GM21381 (cell line): ENCODE data around the gene AP3S2.
"Not testable (repeated sequence)": the region's sequence is repeated elsewhere in the genome, so short reads cannot be mapped to it uniquely, and the experiment has no call there.

Experiments used
- ATAC-seq: cut with Tn5 transposase; IDR thresholded peaks from one replicate; pipeline ENCODE4 v1.9.1; 2021; ENCODE audit warnings: mild to moderate bottlenecking, moderate library complexity; ENCODE audit not compliant: unreplicated experiment

Gene AP3S2

GRCh38 chr15:89836267-89837133 lies 57.3 kb downstream of the AP3S2 start:
- no peak for ATAC-seq

DNA sequence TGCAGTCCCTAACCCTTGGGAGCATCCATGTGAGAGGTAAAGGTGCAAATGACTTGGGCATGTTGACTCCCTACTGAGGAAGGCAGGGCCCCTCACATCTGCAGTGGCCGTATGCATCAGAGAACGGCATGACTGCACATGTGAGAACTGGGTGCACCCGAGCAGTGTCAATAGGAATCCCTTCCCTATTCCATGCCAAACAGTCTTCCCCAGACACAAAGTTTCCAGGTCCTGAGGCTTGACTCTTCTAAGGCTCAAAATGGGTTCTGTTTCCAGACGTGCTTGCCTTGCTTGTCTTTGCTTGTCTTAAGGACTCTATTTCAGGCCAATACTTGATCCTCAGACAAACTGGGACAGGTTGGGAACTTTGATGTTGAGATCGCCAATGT lies 58.6 kb downstream of the AP3S2 start:
- ATAC-seq = no peak

GRCh38 chr15:89834465-89835175 lies 59.2 kb downstream of the AP3S2 start:
- not testable (repeated sequence) for ATAC-seq

DNA sequence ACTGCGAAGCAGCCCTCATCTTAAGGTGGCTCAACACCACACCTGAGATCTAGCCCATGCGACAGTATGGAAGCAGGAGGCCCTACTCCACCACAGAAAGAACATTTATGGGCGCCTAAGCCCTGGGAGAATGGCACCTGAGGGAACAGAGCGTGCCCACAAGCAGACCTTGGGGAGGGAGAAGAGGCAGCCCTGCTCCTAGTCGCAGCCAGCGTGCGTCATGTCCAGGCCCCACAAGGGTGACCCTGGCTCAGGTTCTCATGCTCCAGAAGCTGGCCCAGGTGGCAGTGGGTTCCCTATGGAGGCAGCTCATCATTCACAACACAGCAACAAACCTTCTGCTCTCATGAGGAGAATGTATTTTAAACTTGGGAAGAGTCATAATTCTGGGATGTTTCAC lies 59.8 kb downstream of the AP3S2 start:
- no peak for ATAC-seq

DNA sequence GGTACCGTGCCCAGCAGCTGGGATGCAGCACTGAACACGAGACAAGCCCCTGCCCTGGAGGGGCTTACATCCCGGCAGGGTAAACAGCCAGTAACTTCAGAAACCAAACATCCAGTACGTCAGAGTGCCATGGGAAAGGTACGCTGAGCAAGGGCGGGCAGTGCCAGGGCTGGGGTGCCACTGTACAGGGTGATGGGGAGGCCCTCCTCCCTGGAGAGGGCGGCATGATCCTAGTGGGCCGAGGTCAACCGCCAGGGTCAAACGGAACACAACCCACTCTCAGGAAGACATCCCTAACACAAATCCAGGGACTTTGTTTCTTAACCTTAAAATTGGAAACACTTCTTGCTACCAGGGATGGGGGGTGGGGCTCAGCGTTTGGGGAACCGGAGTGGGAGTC lies 63.2 kb downstream of the AP3S2 start:
- no peak for ATAC-seq

DNA sequence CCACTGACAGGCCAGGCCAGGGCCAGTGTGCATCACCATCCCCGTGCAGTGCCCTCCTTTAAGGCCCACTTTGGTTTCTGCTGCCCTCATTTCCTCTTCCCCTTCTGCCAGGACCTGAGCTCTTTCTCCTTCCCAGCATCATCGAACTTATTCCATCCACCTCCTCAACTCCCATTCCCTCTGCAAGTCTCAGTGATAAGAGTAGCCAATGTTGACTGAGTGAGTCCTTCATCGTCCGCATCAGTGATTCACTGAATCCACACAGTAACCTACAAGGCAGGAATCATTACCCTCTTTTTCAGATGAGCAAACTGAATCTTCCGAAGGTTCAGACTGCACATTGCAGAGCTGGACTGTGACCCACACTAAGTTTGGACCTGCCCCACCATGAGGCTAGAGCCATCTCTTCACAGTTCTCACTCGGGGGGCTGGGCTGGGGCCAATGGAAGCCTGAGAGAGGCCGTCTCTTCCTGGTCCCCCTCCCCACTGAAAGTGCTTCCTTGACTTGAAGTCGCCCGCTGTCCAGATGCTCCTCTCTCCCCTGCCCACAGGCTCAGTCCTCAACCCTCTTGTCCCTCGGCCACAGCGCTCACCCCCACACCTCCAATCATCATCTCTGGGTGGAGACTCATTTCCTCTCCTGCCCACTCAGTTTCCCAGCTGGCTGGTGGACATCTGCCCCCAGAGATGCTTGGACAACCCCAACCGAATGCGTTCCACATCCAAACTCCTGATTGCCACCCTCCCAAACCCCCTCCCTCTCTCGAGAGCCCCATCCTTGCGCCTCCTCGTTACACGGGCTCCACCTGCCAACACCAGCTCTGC lies 64.0 kb downstream of the AP3S2 start:
- no peak for ATAC-seq

DNA sequence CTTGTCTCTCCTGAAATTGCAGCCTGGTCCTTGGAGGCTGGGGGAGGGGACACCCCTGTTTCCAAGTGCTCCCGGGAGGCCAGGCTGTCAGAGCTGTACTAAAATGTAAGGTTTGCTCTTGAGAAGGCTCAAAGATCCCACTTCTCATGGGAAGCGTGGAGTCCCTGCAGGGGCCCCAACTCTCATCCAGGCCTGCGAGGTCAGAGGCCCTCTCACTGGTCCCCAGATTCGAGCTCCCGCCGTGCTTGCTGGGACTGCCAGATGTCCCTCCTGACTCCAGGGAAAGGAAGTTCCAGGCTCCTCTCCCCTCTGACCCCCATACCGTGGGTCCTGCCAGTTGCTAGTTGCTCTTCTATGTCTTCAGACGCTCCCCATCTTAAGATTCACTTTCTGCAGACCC lies 64.6 kb downstream of the AP3S2 start:
- no peak for ATAC-seq

GRCh38 chr15:89828281-89829145 lies 65.3 kb downstream of the AP3S2 start:
- no peak for ATAC-seq

GRCh38 chr15:89827829-89828228 lies 66.0 kb downstream of the AP3S2 start:
- no peak for ATAC-seq

DNA sequence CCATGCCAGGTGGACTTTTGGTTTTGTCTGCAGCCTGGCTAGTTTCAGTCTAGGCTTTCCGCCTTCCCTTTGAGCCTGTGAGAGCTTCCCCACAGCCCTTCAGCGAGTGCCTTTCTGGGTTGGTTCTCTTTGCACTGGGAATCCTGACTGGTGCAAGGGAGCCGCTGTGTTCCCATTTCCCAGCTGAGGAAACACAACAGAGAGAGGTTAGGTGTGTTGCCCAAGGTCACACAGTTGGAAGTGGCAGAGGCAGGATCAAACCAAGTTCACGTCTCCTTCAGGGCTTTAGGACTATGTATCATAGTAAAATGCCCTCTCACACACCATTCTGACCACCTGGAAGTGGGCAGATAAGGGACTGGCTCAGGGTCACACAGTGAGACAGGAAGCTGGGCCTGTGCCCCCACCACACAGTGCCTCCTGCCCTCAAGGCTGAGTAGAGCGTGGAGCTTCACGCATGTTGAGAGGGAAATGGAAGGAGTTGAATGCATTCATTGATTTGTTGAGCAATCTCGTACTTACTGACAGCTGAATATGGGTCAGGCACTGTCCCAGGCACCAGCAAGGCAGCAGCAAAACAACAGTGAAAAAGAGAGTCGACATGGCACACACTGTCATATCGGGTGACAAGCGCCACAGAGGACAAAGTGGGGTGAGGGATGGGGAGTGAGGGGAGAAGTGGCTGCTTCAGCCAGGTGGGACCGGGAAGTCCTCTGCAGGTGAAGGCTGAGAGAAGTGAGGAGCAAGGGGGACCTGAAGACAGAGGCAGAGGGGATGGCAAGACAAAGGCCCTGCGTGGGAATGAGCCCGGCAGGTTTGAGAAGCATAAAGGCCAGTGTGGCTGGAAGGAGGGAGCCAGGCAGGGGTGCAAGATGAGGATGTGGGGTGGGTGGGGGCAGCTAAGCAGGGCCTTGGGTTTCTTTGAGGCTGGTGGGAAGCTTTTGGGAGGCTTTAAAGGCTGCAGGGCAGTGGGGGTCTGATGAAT lies 66.8 kb downstream of the AP3S2 start:
- ATAC-seq = no peak

- ATAC-seq = no peak
These were observed 68.4 kb downstream of the AP3S2 start for GRCh38 chr15:89825271-89825940.

DNA sequence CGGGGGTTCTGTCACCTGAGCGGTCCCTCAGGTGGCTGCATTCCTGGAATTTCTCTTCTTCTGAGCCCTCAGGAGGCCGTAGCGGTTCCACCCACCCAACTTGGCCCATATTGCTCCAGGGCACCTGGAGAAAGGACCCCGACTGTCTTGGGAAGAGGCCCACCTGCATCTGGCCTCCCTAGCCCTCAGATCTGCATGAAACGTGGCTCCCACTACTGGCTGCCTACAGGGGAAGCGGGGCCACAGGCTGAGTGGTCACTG lies 69.3 kb downstream of the AP3S2 start:
- ATAC-seq = no peak

GRCh38 chr15:89823836-89824606 lies 69.8 kb downstream of the AP3S2 start:
- no peak for ATAC-seq

DNA sequence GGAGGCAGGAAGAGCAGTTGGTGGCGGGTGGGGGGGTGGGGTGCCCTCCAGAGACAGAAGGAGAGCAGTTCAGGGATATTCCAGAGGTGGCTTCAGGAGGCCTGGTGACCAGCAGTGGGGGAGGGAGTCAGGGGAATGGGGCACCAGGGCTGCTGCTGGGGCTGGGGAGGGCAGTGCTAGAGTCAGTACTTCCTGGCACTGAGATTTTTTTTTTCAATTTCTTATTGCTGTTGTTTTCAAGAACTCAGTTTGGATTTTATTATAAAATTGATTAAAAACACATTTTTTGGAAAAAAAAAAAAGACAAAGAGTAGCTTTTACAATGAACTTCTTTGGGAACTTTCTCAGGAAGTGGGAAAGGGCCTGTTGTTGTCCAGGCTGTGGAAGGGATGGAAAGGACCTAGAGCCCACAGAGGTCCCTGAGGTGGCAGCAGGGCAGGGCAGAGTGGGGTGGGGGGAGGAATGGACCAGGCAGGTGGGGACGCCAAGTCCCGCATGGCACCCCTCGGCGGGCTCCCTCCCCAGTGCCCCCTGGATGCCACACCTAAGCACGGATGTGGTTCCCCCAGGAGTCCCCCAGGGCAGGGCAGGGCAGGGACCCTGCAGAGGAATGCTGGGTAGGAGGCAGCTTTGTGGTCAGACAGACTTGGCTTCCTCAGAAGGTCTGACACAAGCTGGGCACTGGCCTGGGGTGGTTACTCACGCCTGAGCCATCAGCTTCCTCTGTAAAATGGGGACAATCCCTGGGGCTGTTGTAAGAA lies 70.7 kb downstream of the AP3S2 start:
- ATAC-seq = no peak

- ATAC-seq = no peak
These were observed 71.2 kb downstream of the AP3S2 start for GRCh38 chr15:89822611-89822950.

DNA sequence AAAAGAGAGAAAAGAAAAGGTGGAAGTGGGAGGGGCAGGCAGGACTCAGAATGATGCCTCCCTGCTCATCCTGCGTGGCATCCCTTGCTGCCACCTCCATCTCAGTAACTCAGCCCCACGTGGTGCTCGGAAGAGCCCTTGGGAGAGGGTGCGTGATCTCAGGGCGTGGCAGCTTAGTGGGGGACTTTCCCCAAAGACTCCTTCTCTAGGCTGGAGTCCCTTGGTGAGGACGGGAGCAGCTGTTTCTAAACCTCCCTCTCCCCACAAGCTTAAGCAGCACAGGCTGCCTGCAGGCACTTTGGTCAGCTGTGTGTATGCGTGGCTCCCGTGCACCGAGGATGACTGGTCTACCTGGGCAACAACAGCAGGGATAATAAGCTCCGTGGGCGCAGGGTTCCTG lies 71.8 kb downstream of the AP3S2 start:
- no peak for ATAC-seq

DNA sequence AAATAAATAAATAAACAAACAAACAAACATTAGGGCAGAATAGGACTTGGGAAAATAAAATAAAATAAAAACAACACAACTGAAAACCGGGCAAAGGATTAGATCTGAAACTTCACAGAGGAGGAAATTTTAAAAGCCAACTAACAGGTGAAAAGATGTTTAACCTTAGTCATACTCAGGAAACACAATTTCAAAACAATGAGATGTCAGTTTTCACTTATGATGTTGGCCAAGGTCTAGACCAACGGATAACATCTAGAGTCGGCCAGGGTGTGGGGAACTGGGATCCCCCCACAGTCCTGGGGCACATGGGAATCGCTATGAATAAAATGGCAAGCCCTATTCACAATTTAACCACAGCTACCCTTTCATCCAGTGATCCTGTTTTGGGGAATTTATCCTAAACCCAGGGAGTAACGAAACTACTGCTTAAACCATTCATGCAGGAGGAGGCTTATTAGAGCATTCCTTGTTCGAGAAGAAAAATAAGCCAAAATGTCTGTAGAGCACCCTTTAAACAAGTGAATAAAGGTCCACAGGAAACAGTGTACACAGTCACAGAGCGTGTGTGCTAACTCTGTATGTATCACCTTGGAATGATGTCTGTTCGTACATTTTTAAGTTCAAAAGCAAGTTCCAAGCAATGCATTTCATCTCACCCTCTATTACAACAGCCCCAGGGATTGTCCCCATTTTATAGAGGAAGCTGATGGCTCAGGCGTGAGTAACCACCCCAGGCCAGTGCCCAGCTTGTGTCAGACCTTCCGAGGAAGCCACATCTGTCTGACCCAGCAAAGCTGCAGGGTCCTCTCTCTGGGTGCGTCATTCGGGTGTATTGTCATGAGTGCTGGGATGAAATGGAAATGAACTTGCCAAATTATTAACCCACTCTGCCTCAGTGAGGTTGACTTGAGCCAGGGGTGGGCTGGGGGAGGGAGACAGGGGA lies 72.9 kb downstream of the AP3S2 start:
- no peak for ATAC-seq
